Ureter (tissue), 1 donor: ENCODE data around the gene TOMM40L. TPM values are rescaled to one million over a fixed set of nuclear protein-coding genes. Genes with fewer than 3 reads are reported as not detected.
A peak's percentile ranks its signal among the peaks of the same experiment; 100 is the strongest.
"Not testable (repeated sequence)": the region's sequence is repeated elsewhere in the genome, so short reads cannot be mapped to it uniquely, and the experiment has no call there.

Experiments used
- DNase-seq: peaks from one replicate; pipeline ENCODE4 v3.0.0-alpha.2; 2020; ENCODE audit warnings: low spot score
- total RNA-seq: library from RNA; stranded (reverse); gene quantifications from one replicate; pipeline ENCODE4 v1.2.4, GENCODE V29; 2023
- donor health status: DM: yes; HTN: yes; CAD: no.

Gene TOMM40L
- total RNA-seq, 1 donor from 2014 or later = 17.5 TPM

DNA sequence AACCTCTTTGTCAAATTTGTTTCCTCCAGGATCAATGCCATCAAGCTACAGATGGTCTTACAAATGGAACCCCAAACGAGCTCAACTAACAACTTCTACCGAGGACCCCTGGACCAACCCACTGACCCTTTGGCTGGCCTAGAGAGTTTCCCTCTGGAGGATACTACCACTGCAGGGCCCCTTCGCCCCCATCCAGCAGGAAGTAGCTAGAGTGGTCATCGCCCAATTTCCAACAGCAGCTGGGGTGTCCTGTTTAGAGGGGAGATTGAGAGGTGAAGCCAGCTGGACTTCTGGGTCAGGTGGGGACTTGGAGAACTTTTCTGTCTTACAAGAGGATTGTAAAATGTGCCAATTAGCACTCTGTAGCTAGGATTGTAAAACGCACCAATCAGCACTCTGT lies 31.2 kb downstream of the TOMM40L start:
- not testable (repeated sequence) for DNase-seq

GRCh38 chr1:161258439-161259344 lies 32.8 kb downstream of the TOMM40L start, which contains the start of gene PCP4L1:
PCP4L1 (plus strand) TSS chr1:161258745; CDS start chr1:161258975, 230 bp downstream.
- peak; percentile 87 for DNase-seq

GRCh38 chr1:161259345-161259702 lies 33.5 kb downstream of the TOMM40L start:
- no peak for DNase-seq

DNA sequence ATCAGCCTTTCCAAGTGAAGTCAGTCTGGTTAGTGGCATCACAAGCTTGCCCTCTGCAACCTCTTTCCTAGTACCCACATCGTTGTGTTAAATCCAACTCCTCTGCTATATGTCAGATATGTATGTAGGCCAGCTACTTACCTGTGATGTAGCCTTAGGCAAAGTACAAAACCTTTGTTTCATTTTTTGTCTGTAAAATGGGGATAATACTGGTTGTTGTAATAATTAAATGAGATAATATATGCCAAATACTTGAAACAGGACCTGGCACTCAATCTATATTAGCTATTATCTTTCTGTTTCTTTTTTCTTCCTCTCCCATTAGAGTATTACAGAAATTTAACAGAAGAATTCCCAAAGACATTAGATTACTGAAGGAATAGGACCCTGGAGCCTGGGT lies 33.9 kb downstream of the TOMM40L start:
- no peak for DNase-seq

- no peak for DNase-seq
Observed at GRCh38 chr1:161260376-161261260, 34.8 kb downstream of the TOMM40L start.

DNA sequence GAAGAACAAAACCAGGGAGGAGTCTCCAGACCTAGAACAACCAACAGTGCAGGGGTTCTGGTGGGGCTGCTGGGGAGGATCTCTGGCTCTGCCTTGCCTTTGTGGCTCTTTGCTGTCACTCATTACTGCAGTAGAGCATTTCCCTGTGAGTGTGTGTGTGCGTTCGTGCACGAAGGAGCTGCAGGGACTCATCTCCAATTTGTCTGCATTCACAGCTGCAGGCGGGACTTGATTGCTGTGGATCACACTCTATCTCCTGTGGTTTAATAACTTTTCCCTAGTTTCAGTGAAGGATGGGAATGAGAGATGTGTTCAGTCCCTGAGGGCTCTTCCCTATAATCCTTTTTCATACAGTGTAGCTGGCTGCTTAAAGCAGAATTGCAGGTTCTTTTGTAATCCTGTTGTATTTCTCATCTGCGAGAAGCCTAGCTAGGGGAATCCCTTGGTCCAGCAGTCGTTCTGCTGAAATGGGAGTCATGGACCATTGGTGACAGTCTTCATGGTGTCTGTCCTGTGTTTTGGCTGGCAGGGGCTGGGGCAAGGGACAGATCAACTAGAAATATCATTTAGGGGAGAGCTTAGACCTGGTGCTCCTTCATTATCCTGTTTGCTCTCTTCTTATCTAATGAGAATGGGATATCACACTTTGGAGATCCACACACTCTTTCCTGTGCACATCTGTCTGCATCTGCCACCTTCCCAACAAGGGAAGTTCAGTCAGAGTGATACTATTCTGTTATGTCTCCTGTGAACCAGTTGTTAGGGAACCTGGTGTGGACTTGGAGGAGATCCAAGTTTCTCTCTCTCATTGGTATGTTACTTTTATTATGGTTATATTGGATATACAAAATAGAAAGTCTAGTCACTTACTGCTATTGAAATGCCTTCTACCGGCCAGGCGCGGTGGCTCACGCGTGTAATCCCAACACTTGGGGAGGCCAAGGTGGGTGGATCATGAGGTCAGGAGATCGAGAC lies 35.7 kb downstream of the TOMM40L start:
- no peak for DNase-seq

- no peak for DNase-seq
Observed at GRCh38 chr1:161265305-161265704, 39.4 kb downstream of the TOMM40L start.

GRCh38 chr1:161266202-161266601 lies 40.3 kb downstream of the TOMM40L start:
- DNase-seq = no peak

DNA sequence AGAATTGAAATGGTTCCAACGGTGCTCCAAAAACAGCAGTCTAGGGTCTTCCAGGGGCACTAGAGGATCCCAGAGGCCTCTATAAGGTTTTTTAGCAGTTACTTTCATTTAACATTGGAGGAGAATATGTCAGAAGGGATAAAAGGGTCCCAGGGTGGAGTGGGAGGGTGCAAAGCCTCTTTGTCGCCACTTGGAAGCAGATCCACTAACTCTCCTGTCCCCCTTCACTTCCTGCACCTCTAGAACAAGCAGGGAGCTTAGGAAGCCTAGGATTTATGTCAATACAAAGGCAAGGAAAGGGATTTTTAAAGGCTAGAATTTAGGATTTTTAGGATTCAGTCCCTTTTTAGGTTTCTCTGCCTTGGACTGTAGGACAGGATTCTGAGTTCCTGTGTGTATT lies 41.0 kb downstream of the TOMM40L start:
- DNase-seq = no peak

DNA sequence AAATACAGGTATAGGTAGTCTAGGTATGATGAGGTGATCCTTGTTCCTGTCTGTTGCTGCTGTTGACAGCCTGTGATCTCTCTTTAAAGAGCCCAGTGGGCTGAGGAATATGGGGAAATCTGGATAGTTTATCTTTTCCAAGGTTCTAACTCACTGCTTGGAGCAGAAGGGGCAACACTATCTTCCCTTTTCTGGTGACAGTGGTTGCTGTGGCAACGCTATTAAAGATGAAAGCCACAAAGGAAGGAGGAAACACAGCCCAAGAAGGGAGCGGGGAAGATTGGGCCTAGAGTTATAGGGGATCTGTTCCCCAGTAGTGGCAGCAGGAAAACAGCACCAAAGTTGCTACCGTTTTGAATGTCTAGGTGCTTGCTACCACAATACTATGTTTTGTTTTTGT lies 41.5 kb downstream of the TOMM40L start:
- DNase-seq = no peak

GRCh38 chr1:161273402-161273801 lies 47.5 kb downstream of the TOMM40L start:
- no peak for DNase-seq

DNA sequence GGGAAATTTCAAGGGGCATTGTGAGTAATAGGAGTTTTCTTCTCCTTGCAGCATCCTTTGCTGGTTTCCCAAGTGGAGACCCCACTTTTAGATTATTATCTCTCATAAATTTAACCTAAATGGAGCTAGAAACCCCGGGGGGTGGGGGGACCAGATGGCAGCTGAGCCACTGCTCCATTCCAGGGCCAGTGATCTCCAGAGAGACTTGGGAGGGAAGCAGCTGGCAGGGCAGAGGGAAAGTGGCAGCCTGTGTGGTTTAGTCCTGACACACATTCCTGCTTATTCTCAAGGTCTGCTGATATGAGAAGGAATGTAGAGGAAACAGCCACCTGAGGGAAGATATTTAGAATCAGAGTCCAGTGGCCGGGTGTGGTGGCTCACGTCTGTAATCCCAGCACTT lies 49.0 kb downstream of the TOMM40L start:
- no peak for DNase-seq

Other genes with a start within 250 kb of the TOMM40L start
- gene F11R, start 204.9 kb upstream of the TOMM40L start, total RNA-seq = 166 TPM
- gene TSTD1, start 187.1 kb upstream of the TOMM40L start, total RNA-seq = 79.8 TPM
- gene USF1, start 180.1 kb upstream of the TOMM40L start, total RNA-seq = 70.7 TPM
- 12.1 TPM for gene ARHGAP30, start 156.2 kb upstream of the TOMM40L start, total RNA-seq
- gene NECTIN4, start 136.5 kb upstream of the TOMM40L start, total RNA-seq = 75.6 TPM
- 13.0 TPM for gene KLHDC9, start 127.7 kb upstream of the TOMM40L start, total RNA-seq
- gene PFDN2, start 108.0 kb upstream of the TOMM40L start, total RNA-seq = 39.2 TPM
- gene NIT1, start 108.0 kb upstream of the TOMM40L start, total RNA-seq = 34.7 TPM
- 34.0 TPM for gene DEDD, start 93.4 kb upstream of the TOMM40L start, total RNA-seq
- gene UFC1, start 72.1 kb upstream of the TOMM40L start, total RNA-seq = 89.2 TPM
- 29.1 TPM for gene USP21, start 66.6 kb upstream of the TOMM40L start, total RNA-seq
- gene PPOX, start 59.6 kb upstream of the TOMM40L start, total RNA-seq = 26.8 TPM
- gene B4GALT3, start 48.6 kb upstream of the TOMM40L start, total RNA-seq = 26.6 TPM
- gene ADAMTS4, start 27.0 kb upstream of the TOMM40L start, total RNA-seq = 42.6 TPM
- gene NDUFS2, start 23.7 kb upstream of the TOMM40L start, total RNA-seq = 94.1 TPM
- gene FCER1G, start 10.8 kb upstream of the TOMM40L start, total RNA-seq = 11.3 TPM
- not detected for gene APOA2, start 2.4 kb upstream of the TOMM40L start, total RNA-seq
- gene NR1I3, start 12.1 kb downstream of the TOMM40L start, total RNA-seq = not detected
- 66.5 TPM for gene PCP4L1, start 32.7 kb downstream of the TOMM40L start, total RNA-seq
- gene MPZ, start 83.9 kb downstream of the TOMM40L start, total RNA-seq = 3.1 TPM
- gene SDHC, start 88.3 kb downstream of the TOMM40L start, total RNA-seq = 169 TPM
- not detected for gene CFAP126, start 141.8 kb downstream of the TOMM40L start, total RNA-seq